ENCODE data around the gene UBAC2. TPM values are rescaled to one million over a fixed set of nuclear protein-coding genes. Genes with fewer than 3 reads are reported as not detected.

The UBAC2 gene
- total RNA-seq, 1 donor from 2014 or later, result 61.2 TPM

- intact Hi-C loops (cut with DNase I), result no loop called here
- DNase-seq (ENCODE audit: low spot score), result no peak
Observed at GRCh38 chr13:99361197-99361596, 160.5 kb downstream of the UBAC2 start.

- intact Hi-C loops (cut with DNase I), result no loop called here
- DNase-seq (ENCODE audit: low spot score), result no peak
Observed at GRCh38 chr13:99362362-99362761, 161.7 kb downstream of the UBAC2 start.

- intact Hi-C loops (cut with DNase I), result no loop called here
- peak; percentile 70 for DNase-seq (ENCODE audit: low spot score)
Observed at GRCh38 chr13:99363391-99363790, 162.7 kb downstream of the UBAC2 start.

- intact Hi-C loops (cut with DNase I), result no loop called here
- no peak for DNase-seq (ENCODE audit: low spot score)
Observed at GRCh38 chr13:99363949-99364348, 163.3 kb downstream of the UBAC2 start.

GRCh38 chr13:99366075-99366987, 165.7 kb downstream of the UBAC2 start:
- intact Hi-C loops (cut with DNase I), result no loop called here
- DNase-seq (ENCODE audit: low spot score), result peak; percentile 12

GRCh38 chr13:99367106-99367616, 166.5 kb downstream of the UBAC2 start:
- peak; percentile 67 for DNase-seq (ENCODE audit: low spot score)
- intact Hi-C loops (cut with DNase I), result no loop called here

- peak; percentile 58 for DNase-seq (ENCODE audit: low spot score)
- intact Hi-C loops (cut with DNase I), result no loop called here
Observed at GRCh38 chr13:99367663-99368448, 167.2 kb downstream of the UBAC2 start.

- intact Hi-C loops (cut with DNase I), result no loop called here
- DNase-seq (ENCODE audit: low spot score), result no peak
Observed at GRCh38 chr13:99370481-99371275, 170.0 kb downstream of the UBAC2 start.

GRCh38 chr13:99371956-99372355, 171.3 kb downstream of the UBAC2 start:
- intact Hi-C loops (cut with DNase I), result no loop called here
- peak; percentile 58 for DNase-seq (ENCODE audit: low spot score)

GRCh38 chr13:99373436-99373835, 172.8 kb downstream of the UBAC2 start:
- intact Hi-C loops (cut with DNase I), result no loop called here
- DNase-seq (ENCODE audit: low spot score), result peak; percentile 57

GRCh38 chr13:99374169-99374991, 173.7 kb downstream of the UBAC2 start:
- intact Hi-C loops (cut with DNase I), result no loop called here
- peak; percentile 56 for DNase-seq (ENCODE audit: low spot score)

GRCh38 chr13:99374994-99375737, 174.5 kb downstream of the UBAC2 start:
- DNase-seq (ENCODE audit: low spot score), result peak; percentile 67
- intact Hi-C loops (cut with DNase I), result no loop called here

- DNase-seq (ENCODE audit: low spot score), result no peak
- intact Hi-C loops (cut with DNase I), result no loop called here
Observed at GRCh38 chr13:99375738-99376080, 175.1 kb downstream of the UBAC2 start.

GRCh38 chr13:99376132-99376531, 175.5 kb downstream of the UBAC2 start:
- intact Hi-C loops (cut with DNase I), result no loop called here
- DNase-seq (ENCODE audit: low spot score), result peak; percentile 70

- intact Hi-C loops (cut with DNase I), result no loop called here
- peak; percentile 68 for DNase-seq (ENCODE audit: low spot score)
Observed at GRCh38 chr13:99376924-99377323, 176.3 kb downstream of the UBAC2 start.

- DNase-seq (ENCODE audit: low spot score), result peak; percentile 9
- intact Hi-C loops (cut with DNase I), result no loop called here
Observed at GRCh38 chr13:99377641-99378040, 177.0 kb downstream of the UBAC2 start.

- DNase-seq (ENCODE audit: low spot score), result peak; percentile 14
- intact Hi-C loops (cut with DNase I), result no loop called here
Observed at GRCh38 chr13:99378985-99379733, 178.5 kb downstream of the UBAC2 start.

Measured in cardiac septum (tissue), 1 donor.